CD4-positive, alpha-beta T cell treated with Interleukin-4 for 4 hours (primary cell): ENCODE data around the gene PLEKHH1.
A peak's percentile ranks its signal among the peaks of the same experiment; 100 is the strongest.
"Not testable (repeated sequence)": the region's sequence is repeated elsewhere in the genome, so short reads cannot be mapped to it uniquely, and the experiment has no call there.

ENCODE experiments used
- DNase-seq: peaks from one replicate; pipeline ENCODE4 v3.0.0-alpha.2; 2020

The PLEKHH1 gene

DNA sequence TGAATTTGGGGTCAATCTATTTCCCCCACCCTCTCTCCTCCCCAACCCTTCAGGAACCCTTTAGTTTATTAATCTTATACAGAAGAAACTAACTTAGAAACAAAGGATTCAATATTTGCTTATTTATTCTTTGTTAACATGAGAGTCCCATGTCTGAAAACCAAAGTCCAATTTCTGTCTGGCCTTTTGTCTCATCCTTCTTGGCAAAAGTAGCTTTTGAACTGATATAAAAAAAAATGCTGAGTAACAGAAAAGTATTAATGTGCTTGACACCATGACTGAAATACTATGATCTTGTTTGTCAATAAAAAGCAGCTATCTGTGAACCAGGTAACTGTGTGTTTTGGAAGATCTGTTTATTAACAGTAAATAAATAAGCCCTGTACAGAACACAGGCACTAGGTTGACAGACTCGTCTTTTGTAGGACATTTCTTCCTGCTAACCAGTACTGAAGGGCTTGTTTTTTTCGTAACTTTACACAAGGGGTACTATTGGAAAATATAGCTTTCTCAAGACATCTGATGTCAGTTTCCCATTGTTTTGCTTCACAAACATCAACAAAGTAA is 56.2 kb downstream of the PLEKHH1 start:
- DNase-seq = no peak

DNA sequence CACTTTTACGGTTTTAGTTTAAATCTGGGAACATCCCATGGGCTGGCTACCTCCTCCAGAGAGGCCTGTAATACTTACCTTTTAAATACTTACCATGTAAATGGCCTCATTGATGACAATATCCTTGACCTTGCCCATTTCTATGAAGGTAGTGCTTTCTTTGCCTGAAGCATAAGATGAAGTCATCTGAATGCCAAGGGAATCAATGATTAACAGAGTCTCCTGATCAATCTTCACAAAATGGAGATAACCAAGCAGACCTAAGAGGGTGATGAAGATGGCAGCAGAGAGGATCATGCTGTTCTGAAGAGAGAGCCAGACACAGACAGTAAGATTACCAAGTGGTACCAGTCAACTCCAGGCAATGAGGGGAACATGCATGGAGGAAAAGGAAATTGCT is 60.6 kb downstream of the PLEKHH1 start:
- not testable (repeated sequence) for DNase-seq

DNA sequence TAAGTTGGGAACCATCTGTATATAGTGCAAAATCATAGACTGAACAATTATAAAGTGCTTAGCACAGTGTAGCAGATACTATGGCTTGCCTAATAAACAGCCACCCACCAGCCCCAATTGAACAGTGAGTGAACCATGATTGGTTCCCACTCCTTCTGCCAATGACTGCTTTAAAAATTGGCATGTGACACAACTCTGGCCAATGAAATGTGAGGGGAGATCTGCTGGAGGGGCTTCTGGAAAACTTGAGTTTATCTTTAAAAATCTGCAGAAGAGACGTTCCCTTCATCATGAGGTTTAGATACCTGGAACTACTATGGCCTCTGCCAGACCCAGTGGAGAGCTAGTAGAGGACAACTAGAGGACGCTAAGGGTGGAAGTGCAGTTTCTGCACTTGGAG is 62.3 kb downstream of the PLEKHH1 start:
- no peak for DNase-seq

DNA sequence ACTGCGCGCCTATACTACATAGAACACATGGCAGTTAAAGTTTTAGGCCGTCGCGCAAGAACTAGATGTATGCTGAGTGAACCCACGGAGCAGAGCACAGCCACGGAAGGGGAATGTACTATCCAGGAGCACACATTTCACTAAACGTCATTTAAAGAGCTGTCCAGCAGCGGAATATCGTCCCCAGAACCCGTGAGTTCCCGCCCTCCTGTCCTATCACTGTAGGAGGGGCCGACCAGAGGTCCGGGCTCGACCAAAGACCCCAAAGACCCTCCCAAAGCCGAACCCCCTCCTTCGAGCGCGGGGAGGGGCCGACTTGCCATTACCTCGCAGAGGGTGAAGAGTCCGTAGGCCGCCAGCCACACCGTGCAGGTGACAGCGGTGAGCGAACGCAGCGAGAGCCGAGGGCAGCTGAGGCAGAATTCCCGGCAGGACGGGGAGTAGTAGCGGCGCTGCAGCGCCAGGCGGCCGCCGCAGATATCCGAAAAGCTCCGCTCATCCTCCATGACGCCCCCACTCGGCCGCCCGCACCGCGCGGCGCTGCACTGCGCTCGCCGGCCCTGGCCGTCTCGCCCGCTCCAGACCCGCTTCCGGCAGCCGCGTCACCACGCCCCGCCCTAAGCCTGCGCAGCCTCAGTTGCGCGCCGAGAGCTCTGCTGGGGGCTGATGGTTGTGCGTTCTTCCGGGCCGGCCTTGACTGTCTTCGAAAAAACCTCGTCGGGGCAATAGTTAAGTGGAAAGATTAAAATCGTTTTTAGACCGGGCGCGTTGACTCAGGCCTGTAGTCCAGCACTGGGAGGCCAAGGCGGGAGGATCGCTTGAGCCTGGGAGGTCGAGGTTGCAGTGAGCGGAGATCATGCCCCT is 66.8 kb downstream of the PLEKHH1 start, which contains the start of gene PIGH:
Gene PIGH (minus strand): TSS at position 571 of the 864 bp plus-strand sequence. CDS start 65 bp downstream, at position 506.
- DNase-seq = peak; percentile 92

DNA sequence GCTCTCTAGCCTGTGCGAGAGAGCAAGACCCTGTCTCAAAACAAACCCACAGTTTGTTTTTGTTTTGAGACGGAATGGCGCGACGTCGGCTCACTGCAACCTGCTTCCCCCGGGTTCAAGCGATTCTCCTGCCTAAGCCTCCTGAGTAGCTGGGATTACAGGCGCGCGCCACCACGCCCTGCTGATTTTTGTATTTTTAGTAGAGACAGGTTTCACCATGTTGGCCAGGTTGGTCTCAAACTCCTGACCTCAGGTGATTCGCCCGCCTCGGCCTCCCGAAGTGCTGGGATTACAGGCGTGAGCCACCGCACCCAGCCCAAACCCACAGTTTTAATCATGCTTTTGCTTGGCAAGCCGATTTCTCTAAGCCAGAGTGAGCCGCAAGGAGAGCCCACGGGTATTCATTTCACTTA is 67.5 kb downstream of the PLEKHH1 start:
- DNase-seq = not testable (repeated sequence)

DNA sequence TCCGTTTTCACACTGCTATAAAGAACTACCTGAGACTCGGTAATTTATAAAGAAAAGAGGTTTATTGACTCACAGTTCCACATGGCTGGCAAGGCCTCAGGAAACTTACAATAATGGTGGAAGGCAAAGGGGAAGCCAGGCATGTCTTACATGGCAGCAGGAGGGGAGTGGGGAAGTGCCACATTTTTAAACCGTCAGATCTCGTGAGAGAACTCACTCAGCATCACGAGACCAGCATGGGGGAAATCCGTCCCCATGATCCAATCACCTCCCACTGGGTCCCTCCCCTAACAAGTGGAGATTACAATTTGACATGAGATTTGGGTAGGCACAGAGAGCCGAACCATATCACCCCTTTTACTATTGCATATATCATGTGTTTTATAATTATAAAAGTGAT is 69.0 kb downstream of the PLEKHH1 start:
- no peak for DNase-seq

DNA sequence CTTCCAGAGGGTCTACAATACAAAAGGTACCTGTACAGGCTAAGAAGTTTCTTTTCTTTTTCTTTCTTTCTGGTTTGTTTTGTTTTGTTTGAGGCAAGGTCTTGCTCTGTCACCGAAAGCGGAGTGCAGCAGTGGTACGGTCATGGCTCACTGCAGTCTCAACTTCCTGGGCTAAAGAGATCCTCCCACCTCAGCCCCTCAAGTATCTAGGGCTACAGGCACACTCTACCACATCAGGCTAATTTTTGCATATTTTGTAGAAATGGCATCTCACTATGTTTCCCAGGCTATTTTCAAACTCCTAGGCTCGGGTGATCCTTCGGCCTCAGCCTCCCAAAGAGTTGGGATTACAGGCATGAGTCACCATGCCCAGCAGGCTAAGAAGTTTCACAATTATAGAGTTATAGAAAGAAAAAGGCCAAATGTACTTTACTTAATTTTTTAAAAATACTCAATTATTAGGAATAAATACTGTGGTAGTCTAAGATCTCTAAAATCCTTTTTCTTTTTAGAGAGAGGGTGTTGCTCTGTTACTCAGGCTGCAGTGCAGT is 70.0 kb downstream of the PLEKHH1 start:
- no peak for DNase-seq

DNA sequence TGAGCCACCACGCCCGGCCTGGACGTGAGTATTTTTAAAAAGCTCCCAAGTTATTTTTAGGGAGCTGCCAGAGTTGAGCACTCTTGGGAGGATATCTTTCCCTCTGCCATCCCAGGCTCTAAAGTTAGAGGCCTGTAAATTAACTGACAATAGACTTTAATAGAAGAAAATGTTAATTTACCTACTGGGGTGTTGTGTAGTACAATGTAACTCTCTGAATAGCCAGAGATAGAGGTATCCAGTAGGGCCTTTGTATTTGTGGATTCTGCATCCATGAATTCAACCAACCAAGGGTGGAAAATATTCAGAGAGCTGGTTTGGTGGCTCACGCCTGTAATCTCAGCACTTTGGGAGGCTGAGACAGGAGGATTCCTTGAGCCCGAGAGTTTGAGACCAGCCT is 74.6 kb downstream of the PLEKHH1 start:
- no peak for DNase-seq

DNA sequence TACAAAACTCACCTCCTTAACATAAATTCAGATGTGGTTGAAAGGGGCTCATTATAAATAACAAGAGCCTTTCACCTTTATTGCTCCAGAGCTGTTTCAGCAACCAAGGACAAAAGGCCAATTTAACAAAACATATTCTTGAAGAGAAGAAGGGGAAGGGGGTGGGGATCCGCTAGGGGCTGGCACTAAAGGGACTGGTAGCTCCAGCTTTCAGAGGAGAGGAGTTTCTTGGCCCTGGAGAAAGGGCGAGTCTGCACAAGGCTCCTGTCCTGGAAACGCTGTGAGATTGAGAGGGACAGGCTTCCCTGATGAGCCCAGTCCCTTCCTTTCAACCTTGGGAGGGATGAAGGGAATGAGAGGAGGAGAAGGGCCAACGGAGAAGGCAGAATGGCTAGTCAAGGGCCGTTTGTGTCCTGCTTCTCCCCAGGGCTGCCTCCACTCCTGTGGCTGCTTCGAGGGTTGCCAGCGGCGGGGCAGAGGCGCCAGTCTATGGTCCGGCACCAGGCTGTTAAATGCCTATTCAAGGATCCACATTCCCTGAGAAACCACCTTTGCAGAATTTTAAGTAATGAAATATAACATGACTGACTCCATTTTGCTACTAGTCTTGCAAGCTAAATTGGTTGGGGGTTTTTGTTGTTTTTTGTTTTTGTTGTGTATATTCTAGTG is 76.7 kb downstream of the PLEKHH1 start:
- no peak for DNase-seq

DNA sequence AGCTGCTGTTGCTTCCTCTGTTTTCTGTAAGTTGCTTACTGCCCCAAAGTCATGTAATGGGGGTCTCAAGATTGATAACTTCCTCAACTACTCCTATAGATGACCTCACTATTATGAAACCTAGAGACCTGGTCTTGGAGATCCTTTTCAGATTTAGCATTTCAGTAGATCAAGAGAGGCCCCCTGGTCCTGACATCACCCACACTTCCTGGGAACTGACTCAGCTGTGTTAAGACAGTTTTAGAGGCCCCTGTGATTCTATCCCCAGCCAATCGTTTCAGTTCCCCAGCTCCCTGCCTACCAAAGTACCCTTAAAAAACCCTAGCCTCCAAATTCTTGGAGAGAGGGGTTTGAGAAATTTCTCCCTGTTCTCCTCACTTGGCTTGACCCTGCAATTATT is 77.4 kb downstream of the PLEKHH1 start:
- DNase-seq = no peak

DNA sequence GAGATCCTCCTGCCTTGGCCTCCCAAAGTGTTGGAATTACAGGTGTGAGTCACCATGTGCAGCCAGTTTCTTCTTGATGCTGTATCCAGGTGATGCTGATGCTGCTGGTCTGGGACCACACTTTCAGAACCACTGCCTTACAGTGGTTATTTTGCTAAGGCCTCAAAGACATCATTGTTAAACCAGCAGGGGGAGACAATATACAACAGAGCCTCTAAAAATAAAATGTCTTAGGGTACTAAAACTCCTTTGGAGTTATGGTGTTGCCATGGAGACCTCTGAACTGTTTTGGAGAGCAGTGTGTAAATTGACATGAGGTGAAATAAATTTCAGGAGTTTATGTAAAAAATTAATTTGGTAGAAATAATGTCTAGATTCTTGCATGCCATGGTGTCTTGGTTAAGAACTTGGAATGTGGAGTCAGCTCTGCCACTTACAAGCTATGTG is 85.5 kb downstream of the PLEKHH1 start:
- peak; percentile 83 for DNase-seq

DNA sequence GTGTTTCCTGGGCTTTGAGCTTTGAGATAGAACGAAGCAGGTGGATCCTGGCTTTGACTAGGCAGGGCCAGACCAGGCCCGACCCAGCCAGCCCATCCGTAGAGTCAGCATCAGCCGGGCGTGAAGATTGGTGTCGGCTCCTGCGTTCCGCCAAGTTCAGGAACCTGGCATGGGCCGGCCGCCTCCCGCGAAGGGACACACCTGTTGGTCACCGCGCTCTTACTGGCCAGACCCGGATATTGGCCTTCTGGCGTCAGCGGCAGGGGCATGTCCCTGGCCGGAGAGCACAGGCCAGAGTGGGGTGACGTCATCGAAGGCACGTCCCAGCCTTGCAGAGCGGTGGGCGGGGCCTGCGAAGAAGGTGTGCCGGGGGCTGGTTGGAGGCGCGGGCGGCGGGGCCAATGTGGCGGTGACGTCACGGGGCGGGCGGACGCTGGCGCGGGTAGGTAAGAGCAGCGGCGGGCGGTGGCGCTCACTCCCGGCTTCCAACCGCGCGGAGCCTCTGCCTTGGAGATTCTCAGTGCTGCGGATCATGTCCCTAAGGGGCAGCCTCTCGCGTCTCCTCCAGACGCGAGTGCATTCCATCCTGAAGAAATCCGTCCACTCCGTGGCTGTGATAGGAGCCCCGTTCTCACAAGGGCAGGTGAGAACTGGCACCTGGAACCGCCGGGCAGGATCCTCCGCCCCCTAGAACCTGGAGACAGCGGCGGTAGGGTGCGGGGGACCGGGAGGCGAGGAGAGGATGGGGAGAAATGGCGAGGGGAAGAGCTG is 86.5 kb downstream of the PLEKHH1 start, which contains the start of gene ARG2:
Gene ARG2 (plus strand): TSS at position 475 of the 771 bp plus-strand sequence. CDS start 58 bp downstream, at position 533.
- peak; percentile 94 for DNase-seq

DNA sequence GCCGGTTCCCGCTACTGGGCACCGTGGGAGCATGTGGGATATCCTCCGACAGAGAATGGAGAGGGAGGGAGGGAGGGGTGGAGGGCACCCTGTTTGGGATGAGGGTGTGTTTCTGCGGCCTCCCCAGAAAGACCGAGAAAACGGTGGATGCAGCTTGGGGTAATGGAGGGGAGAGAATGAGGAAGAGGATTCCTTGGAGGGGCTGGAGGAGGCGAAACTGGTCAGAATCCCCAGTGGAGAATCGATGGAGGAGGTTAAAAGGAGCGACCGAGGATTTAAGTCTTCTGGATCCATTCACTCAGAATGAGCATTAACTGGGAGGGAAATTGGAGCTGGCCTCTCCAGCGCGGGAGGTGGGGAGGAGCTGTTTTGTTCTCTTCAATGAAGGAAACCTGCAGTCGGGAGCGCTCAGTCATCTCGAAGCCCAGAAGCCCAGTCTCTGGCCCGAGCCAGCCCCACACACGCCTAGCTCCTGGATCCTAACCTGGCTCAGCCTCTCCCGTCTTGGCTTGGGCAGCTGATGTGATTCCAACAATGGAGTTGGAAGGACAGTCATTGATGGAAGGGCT is 87.2 kb downstream of the PLEKHH1 start:
- DNase-seq = no peak

DNA sequence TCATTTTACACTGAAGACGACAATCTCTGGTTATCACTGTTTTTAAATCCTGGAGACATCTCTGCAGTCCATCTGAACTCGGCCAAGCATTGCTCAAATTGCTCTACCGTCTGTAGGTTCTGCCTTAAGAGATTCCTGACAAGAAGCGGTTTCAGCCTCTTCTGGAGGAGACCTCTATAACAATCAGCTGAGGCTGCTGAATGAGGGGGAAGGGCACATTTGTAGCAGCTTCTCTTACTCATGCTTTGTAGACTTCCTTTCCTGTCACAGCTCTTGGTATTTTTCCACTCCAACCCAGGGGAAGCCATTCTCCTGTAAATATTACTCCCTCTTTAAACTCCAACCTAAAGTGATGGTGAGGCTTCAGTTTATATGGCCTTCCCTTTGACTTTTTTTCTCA is 89.6 kb downstream of the PLEKHH1 start:
- DNase-seq = no peak

DNA sequence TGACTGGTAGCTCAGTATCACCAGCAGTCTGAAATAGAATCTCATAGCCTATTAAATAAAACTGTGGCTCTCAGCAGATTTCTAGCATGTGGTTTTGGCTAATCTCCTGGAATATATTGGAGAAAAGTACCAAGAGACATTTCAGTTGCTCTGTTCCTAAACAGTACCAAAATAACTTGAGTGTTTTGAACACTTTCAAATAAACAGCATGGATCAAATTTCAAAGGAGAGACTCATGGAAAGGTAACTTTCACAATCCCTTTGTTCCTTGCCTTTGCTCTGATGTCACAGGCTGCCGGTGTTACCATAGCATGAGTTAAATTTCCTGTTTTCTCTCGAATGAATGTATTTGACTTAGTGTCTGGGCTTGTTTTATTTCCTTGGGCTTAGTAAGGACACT is 90.0 kb downstream of the PLEKHH1 start:
- DNase-seq = no peak

DNA sequence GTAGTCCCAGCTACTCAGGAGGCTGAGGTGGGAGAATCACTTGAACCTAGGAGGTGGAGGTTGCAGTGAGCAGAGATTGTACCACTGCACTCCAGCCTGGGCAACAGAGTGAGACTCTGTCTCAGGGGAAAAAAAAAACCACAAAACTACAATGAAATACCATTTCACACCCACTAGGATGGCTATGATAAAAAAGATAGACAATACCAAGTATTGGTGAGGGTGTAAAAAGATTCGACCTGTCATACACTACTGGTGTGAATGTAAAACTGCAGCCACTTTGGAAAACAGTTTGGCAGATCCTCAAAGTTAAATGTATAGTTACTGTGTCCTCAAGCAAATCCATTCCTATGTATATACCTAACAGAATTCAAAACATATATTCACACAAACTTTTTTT is 93.0 kb downstream of the PLEKHH1 start:
- not testable (repeated sequence) for DNase-seq

DNA sequence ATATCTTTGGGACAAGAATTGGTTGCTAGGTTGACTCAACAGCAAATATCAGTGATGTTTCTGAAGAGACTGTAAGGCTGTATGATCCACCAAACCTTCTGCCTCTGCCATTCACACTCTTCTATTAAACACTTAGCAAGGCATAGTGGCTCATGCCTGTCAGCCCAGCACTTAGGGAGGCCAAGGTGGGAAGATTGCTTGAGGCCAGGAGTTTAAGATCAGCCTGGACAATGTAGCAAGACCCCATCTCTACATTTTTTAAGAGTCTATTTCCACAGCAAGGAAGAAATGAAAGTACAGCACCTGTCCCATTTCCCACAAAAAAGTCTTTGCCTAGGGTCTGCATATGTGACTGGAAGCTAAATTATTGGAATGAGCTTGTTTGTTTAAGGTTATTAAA is 94.4 kb downstream of the PLEKHH1 start:
- DNase-seq = no peak

DNA sequence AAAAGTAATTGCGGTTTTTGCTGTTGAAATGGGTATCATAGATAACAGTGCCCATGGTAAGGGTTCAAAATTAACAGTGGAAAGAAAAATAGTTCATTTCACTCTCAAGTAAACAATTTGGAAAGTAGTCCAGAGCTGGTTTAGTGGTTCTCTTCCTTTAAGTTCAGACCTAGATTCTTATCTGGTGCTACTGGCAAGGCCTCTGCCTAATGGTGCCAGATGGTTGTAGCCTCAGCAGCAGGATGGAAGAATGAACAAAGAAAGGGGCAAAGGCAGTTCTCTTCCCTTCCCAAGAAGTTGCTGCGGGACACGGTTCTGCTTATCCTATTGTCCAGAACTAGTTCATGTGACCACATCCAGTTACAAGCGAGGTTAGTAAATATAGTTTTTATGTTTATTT is 97.1 kb downstream of the PLEKHH1 start:
- no peak for DNase-seq

DNA sequence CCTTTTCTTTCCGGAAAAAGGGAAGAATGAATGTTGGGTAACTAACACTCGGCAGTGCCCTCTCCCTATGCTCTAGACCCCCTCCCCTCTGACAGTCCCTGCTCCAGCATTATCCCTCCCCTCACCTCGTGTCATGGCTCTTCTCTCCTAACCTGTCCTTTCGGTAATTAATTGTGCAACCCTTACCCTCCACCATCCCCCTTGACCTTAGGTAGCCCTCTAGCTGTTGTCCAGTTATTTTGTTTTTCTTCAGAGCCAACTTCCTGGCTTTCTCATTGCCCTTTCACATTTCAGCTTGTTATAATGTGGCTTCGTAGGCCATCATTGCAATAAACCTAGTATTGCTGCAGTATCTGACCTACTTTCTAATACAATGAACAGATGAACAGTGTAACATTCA is 97.8 kb downstream of the PLEKHH1 start:
- DNase-seq = no peak

DNA sequence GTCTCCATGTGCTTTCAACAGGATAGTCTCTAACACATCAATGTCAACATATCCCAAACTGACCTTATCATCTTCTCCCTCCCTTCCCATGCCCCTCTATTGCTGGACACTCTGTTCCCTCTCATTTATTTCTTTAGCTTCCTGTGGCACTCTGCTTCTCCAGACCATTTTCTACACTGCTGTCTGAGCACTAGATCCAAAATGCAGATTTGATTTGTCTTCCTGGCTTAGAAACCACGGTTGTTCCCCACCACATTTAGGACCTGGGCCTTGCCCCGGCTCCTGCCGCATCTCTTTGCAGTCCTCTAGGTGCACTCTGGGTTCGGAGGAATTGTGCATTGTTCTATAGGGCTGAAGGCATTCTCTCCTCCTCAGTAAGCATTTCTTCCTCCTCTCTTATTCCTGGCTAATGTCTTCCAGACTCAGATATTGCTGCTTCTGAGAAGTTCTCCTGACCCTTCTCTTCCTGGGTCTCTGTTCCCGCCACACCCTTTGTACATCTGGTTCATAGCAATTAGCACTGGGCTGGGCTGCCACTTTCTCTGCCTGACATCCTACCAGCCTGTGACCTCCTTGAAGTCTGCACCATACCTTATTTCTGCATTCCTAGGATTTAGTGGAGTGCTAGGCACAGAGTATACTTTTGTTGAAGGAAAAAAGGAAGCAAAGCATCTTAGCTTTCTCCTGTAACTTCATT is 100.5 kb downstream of the PLEKHH1 start:
- DNase-seq = no peak

DNA sequence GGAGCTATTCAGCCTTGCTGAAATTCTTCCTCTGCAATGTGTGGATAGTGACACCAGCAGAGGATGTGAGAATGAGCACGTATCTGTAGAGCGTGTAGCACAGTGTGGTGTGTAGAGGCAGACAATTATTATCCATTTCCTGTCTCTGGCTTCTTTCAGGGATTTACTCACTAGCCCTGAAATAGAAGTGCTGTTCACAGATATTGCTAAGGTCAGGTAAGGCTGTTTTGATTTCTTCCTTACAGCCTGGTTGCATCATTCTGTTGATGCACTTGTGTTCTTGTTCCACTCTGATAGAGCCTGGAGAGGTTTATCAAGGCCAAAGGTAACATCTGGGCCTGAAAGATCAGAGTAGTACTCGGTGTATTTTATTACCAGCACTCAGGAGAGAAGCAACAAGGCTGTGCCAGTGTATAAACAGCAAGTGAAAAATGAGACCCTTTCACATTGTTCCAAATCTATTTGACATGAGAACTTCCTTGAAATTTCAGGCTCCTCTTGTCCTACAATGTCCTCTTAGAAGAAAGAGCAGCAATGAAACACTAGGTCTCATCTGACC is 103.3 kb downstream of the PLEKHH1 start:
- DNase-seq = no peak
